ENCODE data around the gene UPP1. TPM values are rescaled to one million over a fixed set of nuclear protein-coding genes. Genes with fewer than 3 reads are reported as not detected.
A peak's percentile ranks its signal among the peaks of the same experiment; 100 is the strongest.

Gene UPP1
- total and polyA plus RNA-seq, 10 of the 15 experiments (the other 5 are each of a cell fraction or from before 2014, with no cell fraction given), result 0.93 to 7.9 (median 3.8) TPM

DNA sequence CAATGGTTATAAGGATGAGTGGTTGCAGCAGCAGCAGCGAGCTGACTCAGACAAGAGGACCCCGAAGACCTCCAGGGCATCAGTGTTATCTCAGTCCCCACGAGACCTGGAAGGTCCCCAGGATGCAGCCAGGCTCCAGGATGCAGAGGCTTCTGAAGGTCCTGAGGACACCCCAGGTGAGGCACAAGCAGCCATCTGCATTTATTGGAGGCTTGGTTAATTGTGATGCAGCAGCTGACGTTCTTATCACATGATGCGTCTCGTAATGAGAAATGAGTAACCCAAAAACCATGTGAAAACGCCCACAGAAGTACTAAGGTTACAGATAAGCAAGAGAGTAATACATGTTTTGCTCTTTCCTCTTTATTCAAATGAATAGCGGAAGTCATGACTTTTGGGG lies 36.3 kb upstream of the UPP1 start (continued):
- TF ChIP-seq NR2C2 (IDR thresholded peaks at IDR 0.05; ENCODE audit: borderline replicate concordance, control insufficient read depth, insufficient read length, low read depth) (no peak), MAX (IDR thresholded peaks at IDR 0.05; ENCODE audit: low read depth, low read length) (no peak), RAD51 (IDR thresholded peaks at IDR 0.05) (peak; percentile 93), ZNF384 (IDR thresholded peaks at IDR 0.05; ENCODE audit: borderline replicate concordance, low read depth, low read length) (no peak), SRF (IDR thresholded peaks at IDR 0.05; ENCODE audit: low read depth in 2 of 2, low read length in 2 of 2) (no peak), MTA2 (IDR thresholded peaks at IDR 0.05; ENCODE audit: low read depth) (peak; percentile 36; the same call in 1 of the 2 replicates), RUNX3 (IDR thresholded peaks at IDR 0.05; ENCODE audit: low read length) (peak; percentile 31; the same call in 1 of the 2 replicates), YBX1 (IDR thresholded peaks at IDR 0.05) (no peak), SPI1 (IDR thresholded peaks at IDR 0.05; ENCODE audit: borderline replicate concordance, insufficient read depth, low read depth, low read length) (peak; percentile 40; the same call in 1 of the 2 replicates), ZBTB4 (CRISPR knock-in tag; IDR thresholded peaks at IDR 0.05) (no peak), JUND (IDR thresholded peaks at IDR 0.05; ENCODE audit: low read depth, low read length) (no peak), ATF7 (IDR thresholded peaks at IDR 0.05; ENCODE audit: low read depth) (peak; percentile 62), SMAD1 (IDR thresholded peaks at IDR 0.05; ENCODE audit: low read depth, partially characterized antibody) (no peak), CREB1 (IDR thresholded peaks at IDR 0.05; ENCODE audit: low read depth) (peak; percentile 77), IKZF2 (IDR thresholded peaks at IDR 0.05) (0 out of 4 replicates have a peak, but pooled peaks of 1 of the 2 experiments have one; percentile 11), EP300 (IDR thresholded peaks at IDR 0.05; ENCODE audit: borderline replicate concordance in 1 of 2, control insufficient read depth in 1 of 2, low read depth in 2 of 2, low read length in 2 of 2) (peak in 1 of 2 experiments; percentile 59; a peak in 1 of 4 replicates)
- TF ChIP-seq, protein P1, sequence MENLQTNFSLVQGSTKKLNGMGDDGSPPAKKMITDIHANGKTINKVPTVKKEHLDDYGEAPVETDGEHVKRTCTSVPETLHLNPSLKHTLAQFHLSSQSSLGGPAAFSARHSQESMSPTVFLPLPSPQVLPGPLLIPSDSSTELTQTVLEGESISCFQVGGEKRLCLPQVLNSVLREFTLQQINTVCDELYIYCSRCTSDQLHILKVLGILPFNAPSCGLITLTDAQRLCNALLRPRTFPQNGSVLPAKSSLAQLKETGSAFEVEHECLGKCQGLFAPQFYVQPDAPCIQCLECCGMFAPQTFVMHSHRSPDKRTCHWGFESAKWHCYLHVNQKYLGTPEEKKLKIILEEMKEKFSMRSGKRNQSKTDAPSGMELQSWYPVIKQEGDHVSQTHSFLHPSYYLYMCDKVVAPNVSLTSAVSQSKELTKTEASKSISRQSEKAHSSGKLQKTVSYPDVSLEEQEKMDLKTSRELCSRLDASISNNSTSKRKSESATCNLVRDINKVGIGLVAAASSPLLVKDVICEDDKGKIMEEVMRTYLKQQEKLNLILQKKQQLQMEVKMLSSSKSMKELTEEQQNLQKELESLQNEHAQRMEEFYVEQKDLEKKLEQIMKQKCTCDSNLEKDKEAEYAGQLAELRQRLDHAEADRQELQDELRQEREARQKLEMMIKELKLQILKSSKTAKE (IDR thresholded peaks at IDR 0.05; ENCODE audit: low read depth, poor library complexity, severe bottlenecking), result no peak
- TF ChIP-seq, protein P2, sequence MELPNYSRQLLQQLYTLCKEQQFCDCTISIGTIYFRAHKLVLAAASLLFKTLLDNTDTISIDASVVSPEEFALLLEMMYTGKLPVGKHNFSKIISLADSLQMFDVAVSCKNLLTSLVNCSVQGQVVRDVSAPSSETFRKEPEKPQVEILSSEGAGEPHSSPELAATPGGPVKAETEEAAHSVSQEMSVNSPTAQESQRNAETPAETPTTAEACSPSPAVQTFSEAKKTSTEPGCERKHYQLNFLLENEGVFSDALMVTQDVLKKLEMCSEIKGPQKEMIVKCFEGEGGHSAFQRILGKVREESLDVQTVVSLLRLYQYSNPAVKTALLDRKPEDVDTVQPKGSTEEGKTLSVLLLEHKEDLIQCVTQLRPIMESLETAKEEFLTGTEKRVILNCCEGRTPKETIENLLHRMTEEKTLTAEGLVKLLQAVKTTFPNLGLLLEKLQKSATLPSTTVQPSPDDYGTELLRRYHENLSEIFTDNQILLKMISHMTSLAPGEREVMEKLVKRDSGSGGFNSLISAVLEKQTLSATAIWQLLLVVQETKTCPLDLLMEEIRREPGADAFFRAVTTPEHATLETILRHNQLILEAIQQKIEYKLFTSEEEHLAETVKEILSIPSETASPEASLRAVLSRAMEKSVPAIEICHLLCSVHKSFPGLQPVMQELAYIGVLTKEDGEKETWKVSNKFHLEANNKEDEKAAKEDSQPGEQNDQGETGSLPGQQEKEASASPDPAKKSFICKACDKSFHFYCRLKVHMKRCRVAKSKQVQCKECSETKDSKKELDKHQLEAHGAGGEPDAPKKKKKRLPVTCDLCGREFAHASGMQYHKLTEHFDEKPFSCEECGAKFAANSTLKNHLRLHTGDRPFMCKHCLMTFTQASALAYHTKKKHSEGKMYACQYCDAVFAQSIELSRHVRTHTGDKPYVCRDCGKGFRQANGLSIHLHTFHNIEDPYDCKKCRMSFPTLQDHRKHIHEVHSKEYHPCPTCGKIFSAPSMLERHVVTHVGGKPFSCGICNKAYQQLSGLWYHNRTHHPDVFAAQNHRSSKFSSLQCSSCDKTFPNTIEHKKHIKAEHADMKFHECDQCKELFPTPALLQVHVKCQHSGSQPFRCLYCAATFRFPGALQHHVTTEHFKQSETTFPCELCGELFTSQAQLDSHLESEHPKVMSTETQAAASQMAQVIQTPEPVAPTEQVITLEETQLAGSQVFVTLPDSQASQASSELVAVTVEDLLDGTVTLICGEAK (IDR thresholded peaks at IDR 0.05; ENCODE audit: borderline replicate concordance), result no peak
- TF ChIP-seq, protein P3, sequence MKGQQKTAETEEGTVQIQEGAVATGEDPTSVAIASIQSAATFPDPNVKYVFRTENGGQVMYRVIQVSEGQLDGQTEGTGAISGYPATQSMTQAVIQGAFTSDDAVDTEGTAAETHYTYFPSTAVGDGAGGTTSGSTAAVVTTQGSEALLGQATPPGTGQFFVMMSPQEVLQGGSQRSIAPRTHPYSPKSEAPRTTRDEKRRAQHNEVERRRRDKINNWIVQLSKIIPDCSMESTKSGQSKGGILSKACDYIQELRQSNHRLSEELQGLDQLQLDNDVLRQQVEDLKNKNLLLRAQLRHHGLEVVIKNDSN (IDR thresholded peaks at IDR 0.05; ENCODE audit: borderline replicate concordance, extremely low read length, insufficient read depth, low read depth, low read length), result peak; percentile 16
